Upper lobe of left lung (tissue), 4 donors: ENCODE results near the gene ASPRV1.

Experiments used
- CTCF ChIP-seq, 6 experiments: fragments of 450-650 bp in 4 of 6; fragments of 200-600 bp in 2 of 6; sonication (generic) in 2 of 6; IDR thresholded peaks; one replicate each; pipeline ENCODE4 v1.5.1; 2016 to 2019; ENCODE audit warnings: antibody characterized with exemption in 6 of 6
- EP300 ChIP-seq, 4 donors: sonication (generic); formaldehyde crosslinking; IDR thresholded peaks; one replicate each; pipeline ENCODE4 v1.5.1; 2017; ENCODE audit warnings: antibody characterized with exemption in 4 of 4, control low read depth in 2 of 4
- POLR2A ChIP-seq, 4 donors: fragments of 450-650 bp; IDR thresholded peaks; one replicate each; pipeline ENCODE4 v1.5.1; 2016 to 2017; ENCODE audit warnings: antibody characterized with exemption in 4 of 4, mild to moderate bottlenecking in 2 of 4
- POLR2AphosphoS5 ChIP-seq, 2 donors: sonication (generic); formaldehyde crosslinking; IDR thresholded peaks; one replicate each; pipeline ENCODE4 v1.5.1; 2017; ENCODE audit warnings: antibody characterized with exemption in 2 of 2

GRCh38 chr2:69973335-69973735 lies 11.9 kb upstream of the ASPRV1 start:
- TF ChIP-seq EP300 (IDR thresholded peaks at IDR 0.05) (no peak), CTCF (IDR thresholded peaks at IDR 0.05) (no peak), POLR2AphosphoS5 (IDR thresholded peaks at IDR 0.05) (no peak), POLR2A (IDR thresholded peaks at IDR 0.05) (no peak)
